ENCODE measurements around the gene GLCCI1.

DNA sequence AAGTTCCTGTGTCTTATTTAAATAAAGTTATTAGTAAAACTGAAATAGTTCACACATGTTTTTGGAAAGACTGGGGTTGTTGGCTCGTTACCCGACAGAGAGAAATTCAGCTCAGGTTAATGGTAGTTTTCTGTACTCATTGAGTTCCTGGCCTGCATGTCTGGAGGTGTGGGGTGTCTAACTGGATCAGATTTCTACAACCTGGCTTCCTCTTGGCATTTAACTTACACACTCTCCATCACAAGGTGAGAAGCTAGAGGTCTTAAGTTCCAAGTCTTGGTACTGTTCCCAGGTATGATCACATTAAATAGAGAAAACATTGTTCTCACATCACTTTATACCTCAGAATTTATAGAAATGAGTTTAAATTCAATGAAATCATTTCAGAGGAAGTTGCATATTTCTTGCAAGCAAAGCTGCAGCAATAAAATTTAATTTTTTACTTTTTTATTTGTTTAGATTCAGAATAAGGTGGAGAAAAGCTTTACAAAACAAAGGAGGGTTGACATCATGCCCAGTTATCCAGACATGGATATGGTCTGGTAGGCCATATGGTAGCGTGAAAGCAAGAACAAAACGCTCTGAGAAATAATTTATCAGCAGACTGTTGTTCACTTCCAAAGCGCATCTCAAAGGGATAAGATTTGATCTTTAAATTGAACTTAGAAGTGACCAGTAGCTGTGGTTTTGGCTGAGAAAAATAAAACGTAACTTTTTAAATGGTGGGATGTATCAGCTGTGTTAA lies 120.6 kb downstream of the GLCCI1 start:
- TF ChIP-seq, protein P1, sequence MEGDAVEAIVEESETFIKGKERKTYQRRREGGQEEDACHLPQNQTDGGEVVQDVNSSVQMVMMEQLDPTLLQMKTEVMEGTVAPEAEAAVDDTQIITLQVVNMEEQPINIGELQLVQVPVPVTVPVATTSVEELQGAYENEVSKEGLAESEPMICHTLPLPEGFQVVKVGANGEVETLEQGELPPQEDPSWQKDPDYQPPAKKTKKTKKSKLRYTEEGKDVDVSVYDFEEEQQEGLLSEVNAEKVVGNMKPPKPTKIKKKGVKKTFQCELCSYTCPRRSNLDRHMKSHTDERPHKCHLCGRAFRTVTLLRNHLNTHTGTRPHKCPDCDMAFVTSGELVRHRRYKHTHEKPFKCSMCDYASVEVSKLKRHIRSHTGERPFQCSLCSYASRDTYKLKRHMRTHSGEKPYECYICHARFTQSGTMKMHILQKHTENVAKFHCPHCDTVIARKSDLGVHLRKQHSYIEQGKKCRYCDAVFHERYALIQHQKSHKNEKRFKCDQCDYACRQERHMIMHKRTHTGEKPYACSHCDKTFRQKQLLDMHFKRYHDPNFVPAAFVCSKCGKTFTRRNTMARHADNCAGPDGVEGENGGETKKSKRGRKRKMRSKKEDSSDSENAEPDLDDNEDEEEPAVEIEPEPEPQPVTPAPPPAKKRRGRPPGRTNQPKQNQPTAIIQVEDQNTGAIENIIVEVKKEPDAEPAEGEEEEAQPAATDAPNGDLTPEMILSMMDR (IDR thresholded peaks at IDR 0.05; ENCODE audit: low read depth, low read length), result no peak
- TF ChIP-seq, protein P2, sequence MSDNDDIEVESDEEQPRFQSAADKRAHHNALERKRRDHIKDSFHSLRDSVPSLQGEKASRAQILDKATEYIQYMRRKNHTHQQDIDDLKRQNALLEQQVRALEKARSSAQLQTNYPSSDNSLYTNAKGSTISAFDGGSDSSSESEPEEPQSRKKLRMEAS (IDR thresholded peaks at IDR 0.05; ENCODE audit: low read depth, low read length), result no peak
- TF ChIP-seq POLR2A (IDR thresholded peaks at IDR 0.05; ENCODE audit: extremely low read depth, insufficient read length) (no peak), MYC (IDR thresholded peaks at IDR 0.05; ENCODE audit: low read depth, low read length) (no peak)
